Islet of Langerhans (tissue), 1 donor: ENCODE results near the gene CBX1.
"Not testable (repeated sequence)": the region's sequence is repeated elsewhere in the genome, so short reads cannot be mapped to it uniquely, and the experiment has no call there.

ENCODE experiments used
- FAIRE-seq: peaks from one replicate; lab custom pipeline; 2011; peaks lifted over from hg19 to GRCh38; lab: Jason Lieb, UNC

CBX1 gene

GRCh38 chr17:48123111-48123510 lies 21.8 kb upstream of the CBX1 start:
- FAIRE-seq, result no peak

GRCh38 chr17:48122665-48123045 lies 21.4 kb upstream of the CBX1 start:
- no peak for FAIRE-seq

DNA sequence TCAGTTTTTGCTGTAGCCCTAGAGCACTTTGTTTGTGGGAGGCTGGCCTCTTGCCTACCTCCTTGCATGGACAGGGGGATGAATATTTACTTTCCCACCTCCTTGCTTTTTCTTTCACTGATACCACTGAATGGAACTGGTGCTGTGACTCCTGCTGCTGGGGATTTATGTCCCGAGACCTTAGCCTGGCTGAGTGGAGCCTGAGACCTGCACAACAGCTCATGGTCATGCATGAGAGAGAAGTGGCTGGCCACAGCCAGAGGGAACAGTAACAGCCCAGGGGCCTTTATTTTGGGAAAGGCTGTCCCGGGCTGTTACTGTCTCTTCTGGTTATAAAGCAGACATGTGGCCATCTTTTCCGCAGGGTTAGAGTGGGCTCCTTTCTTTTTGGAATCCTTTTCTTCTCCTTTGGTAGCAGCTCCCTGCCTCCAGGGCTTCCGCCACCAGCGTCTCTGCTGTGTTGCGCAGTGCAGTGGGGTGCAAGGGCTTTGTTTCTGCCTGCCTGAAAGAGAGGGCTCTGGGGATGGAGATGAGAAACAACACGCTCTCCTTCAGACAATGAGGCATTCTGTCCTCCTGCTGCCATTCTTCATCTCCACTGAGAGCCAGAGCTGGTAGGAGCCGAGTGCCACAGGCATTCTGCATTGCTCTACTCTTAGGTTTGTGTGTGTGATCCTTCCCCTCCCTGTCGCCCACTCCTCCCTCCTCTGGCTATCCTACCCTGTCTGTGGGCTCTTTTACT lies 20.8 kb upstream of the CBX1 start:
- no peak for FAIRE-seq

GRCh38 chr17:48113201-48113676 lies 12.0 kb upstream of the CBX1 start:
- FAIRE-seq, result no peak

DNA sequence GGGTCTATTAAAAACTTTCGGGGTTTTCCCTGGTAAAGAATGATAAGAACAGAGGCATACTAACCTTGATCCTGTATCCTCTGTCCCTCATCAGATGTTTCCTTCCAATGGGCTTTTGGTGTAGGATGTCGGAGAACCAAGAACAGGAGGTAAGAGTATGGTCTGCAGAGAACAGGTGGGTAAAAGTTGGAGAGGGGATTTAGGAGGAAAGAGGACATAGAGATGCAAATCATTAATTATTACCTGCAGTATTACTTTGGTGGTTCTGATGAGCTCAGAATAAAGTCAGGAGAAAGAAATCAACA lies 10.6 kb upstream of the CBX1 start:
- no peak for FAIRE-seq

- no peak for FAIRE-seq
These were observed 9.5 kb upstream of the CBX1 start for GRCh38 chr17:48110761-48111160.

DNA sequence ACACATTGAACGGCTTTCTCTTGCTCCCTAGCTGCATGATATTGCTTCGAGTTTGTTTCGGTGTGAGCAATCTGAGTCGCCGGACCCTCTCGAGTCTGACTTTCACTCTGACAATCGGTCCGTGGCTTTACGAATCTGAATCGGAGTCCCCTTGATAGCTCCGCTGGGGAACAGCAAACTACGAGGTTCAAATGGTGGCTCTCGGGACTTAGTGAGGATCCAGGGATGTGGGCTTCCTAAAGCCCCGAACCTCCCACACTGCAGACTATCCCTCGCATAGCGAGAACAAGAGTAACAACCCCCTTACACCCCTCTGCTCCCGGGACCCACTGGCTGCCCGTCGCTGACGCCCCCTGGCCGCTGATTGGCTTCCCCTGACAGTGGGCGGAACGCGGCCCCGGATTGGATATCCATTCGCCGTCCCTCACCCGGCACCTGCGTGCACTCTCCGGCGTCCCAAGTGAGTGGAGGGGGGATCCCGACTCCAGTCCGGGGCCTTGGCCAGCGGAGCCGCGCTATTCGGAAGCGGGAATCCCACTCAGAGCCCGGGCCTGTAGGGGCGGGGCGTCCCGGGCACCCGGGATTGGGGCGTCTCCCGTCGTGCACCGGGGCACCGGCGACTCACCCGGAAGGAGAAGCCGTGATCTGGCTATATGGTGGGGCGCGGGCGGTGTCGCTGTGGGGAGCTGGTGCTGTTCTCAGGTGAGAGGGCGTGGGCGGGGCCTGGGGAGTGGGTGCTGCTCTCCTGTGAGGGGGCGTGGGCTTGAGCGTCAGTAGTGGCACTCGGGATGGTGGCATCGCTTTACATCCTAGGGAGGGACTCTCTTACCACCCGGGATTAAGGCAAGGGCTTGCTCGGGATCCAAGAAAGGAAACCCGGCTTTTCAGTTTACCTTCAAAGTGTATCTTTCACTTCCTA lies 6.1 kb upstream of the CBX1 start, which contains the start of gene SNX11:
Gene SNX11 (plus strand): TSS at position 630 of the 919 bp plus-strand sequence. CDS start 4,278 bp downstream, outside the sequence.
- no peak for FAIRE-seq

DNA sequence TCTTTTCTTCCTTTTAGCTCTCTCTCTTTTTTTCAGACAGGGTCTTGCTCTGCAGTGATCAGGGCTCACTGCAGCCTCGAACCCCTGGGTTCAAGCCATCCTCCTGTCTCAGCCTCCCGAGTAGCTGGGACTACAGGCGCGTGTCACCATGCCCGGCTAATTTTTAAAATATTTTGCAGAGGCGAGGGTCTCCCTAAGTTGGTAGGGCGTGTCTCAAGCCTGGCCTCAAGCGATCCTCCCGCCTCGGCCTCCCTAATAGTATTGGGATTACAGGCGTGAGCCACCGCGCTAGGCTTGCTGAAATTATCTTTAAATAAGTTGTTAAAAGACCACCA lies 5.5 kb upstream of the CBX1 start:
- no peak for FAIRE-seq

- no peak for FAIRE-seq
These were observed 3.2 kb upstream of the CBX1 start for GRCh38 chr17:48104440-48104839.

GRCh38 chr17:48102798-48103715 lies 1.8 kb upstream of the CBX1 start:
- FAIRE-seq, result no peak

DNA sequence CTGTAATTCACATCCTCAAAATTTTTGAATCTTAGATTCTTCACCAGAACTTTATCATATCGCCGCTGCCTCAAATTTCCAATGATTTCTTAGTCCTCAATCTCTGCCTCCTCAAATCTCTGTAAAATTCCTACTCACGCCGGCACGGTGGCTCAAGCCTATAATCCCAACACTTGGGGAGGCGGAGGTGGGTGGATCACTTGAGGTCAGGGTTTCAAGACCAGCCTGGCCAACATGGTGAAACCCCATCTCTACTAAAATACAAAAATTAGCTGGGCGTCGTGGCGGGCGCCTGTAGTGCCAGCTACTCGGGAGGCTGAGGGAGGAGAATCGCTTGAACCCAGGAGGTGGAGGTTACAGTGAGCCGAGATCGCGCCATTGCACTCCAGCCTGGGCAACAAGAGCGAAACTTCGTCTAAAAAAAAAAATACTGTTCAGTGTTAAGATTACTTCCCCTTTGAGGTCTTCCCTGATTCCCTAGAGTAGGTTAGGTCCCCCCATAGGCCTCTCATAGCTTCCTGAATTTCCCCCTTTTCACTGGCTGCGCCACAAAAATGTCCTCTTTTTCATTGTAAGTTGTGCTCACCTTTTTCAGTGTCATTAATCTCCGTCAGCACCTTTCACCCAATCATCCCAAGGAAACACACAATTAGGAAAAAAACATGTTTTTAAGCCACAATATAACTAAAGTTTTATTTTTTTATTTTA lies 919 bp upstream of the CBX1 start:
- no peak for FAIRE-seq

- FAIRE-seq, result no peak
These were observed 677 bp downstream of the CBX1 start for GRCh38 chr17:48100591-48101011.

DNA sequence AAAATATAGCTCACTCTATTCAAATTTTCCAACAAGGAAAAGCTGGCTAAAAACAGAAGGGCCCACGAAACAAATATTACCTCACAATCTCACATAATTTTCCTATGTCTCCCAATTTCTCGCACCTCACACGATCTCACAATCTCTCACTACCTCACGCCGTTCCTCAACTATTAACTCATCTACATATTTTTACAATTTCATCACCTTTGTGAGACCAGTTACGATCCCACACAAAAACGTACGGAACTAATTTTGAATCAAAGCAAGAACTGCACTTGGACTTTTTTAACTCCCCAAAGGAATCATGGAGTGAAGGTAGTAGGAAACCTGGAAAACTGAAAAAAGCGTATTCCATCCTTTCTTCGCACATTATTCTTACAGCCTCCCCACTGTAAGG lies 1.1 kb downstream of the CBX1 start:
- no peak for FAIRE-seq

GRCh38 chr17:48095611-48096010 lies 5.7 kb downstream of the CBX1 start:
- no peak for FAIRE-seq

DNA sequence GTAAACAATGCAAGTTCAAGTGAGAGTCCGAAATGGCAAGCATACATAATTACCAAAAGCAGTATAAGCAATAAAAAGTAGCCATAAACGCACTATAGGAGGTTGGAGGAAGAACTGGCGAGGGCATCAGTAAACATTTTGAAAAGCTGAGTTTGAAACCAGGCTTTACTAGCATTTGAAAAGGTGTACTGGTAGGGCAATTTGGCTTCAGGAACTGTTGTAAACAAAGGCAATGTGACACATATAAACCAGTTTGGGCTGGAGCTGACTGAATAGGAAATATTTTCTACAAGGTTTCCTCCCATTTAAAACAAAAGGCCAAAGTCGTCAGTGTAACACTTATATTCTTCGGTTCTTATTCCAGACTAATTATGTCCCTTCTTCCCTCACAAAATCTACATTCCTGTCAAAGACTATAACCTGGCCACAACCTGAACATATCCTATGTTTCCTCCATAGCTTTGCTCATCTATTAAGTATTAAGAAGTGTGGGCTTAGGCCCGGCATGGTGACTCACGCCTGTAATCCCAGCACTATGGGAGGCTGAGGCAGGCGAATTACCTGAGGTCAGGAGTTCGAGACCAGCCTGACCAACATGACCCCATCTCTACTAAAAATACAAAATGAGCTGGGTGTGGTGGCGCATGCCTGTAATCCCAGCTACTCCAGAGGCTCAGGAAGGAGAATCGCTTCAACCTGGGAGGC lies 7.8 kb downstream of the CBX1 start:
- no peak for FAIRE-seq

DNA sequence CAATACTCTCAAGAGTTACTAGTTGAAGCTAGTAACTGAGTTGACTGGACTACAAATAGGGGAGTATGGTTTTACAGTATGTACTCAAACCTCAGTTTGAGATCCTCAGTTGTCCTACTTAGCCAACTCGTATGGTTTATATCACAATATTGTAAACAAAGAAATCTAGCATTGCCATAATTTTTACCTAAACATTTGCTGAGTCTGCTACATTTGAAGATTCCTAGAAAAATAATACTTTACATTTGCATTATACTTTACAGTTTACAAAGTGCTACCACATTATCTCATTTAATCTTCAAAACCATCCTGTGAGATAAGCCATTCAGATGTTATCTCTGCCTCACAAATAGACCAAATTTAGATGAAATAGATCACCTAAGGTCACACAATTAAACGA lies 16.3 kb downstream of the CBX1 start:
- no peak for FAIRE-seq

DNA sequence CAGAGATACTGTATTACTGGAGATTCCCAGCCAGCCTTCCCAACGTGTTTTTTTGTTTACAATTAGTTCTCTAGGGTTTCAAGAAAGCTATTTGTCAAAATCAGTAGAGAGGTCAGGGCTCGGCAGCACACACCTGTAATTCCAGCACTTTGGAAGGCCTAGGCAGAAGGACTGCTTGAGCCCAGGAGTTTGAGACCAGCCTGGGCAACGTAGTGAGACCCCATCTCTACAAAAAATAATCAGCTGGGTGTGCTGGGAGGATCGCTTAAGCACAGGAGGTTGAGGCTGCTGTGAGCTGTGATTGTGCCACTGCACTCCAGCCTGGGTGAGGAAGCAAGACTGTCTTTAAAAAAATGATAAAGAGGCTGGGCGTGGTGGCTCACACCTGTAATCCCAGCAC lies 19.4 kb downstream of the CBX1 start:
- no peak for FAIRE-seq

- FAIRE-seq, result not testable (repeated sequence)
These were observed 24.1 kb downstream of the CBX1 start for GRCh38 chr17:48077152-48077551.

DNA sequence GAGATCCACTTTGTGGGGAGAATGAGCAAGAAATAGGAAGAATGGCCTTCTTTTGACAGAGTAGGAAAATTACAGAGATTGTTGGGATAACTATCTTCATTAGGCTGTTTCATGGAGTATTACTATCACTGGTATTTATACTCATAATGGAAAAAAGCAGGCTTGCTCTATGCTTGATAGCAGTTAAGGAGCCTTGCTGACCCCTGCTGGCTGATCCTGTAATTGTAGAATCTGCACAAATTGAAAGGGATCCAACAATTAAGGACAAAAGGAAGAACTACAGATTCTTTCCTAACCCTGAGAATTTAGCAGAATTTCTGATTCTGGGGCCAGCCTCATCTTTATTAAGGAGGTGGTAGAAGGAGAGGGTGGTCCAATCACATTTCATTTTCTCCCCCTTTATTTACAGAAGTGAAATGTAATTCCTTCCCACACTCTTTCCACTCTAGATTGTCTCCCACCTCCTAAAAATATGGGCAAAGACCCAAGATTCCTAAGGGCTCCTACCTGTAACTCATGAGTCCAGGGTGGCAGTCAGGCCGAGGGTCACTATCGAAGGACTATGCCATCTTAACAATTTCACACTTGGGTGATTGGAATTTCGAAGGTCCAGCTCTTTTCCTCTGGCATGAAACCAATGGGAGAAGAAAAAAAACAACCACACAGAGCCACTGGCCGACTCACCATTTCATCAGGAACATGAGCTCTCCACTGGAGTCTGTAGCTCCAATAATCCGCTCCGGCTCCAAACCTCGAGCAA lies 26.8 kb downstream of the CBX1 start:
- peak; percentile 76 for FAIRE-seq

GRCh38 chr17:48073566-48074094 lies 27.6 kb downstream of the CBX1 start:
- FAIRE-seq, result not testable (repeated sequence)
